Stimulated activated CD4-positive, alpha-beta T cell treated with anti-CD3 and anti-CD28 coated beads, TNF-alpha, amount 100 ng/mL, for 1 hour (primary cell): ENCODE measurements around the gene DHRS12.
"Not testable (repeated sequence)": the region's sequence is repeated elsewhere in the genome, so short reads cannot be mapped to it uniquely, and the experiment has no call there.

ENCODE experiments used
- DNase-seq, 3 donors: peaks; one replicate each; pipeline ENCODE4 v3.0.0-alpha.2; 2020; ENCODE audit warnings: low read depth in 3 of 3, low spot score in 1 of 3

Gene DHRS12

DNA sequence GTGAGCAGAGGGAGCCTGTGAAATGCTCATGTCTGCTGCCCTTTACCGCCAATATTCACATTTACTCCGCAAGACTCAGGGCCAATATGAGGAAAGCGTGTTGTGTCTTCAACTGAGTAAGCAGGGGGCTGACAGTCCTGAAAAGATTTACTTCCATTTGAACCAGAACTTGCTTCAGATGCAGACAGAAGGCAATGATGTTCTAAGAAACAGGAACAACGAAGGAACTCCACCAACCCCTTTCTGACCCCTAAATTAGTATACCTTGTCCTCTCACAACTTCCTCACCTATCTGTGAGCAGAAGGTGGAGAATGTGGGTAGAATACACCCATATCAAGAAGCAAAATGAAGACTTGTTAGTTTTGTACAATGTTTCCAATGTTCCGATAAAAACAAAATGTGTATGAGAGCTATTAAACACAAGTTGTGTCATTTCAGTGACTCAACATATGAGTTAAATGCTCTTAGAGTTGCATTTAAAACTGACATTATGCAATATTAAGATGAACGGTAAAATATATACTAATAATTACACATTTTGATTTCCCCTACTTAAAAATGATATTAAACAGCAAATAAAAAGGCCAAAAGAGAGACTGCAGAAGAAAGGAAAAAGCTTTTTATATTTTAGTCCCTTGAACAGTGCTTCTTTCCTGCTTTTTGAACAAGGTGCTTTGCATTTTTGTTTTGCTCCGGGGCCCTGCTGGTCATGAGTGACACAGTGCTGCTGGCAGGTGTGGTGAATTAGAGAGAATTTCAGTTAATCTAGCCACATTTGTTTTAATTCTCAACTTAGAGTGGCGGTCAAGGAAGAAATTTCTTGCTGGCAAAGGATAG lies 25.0 kb upstream of the DHRS12 start:
- no peak for DNase-seq

DNA sequence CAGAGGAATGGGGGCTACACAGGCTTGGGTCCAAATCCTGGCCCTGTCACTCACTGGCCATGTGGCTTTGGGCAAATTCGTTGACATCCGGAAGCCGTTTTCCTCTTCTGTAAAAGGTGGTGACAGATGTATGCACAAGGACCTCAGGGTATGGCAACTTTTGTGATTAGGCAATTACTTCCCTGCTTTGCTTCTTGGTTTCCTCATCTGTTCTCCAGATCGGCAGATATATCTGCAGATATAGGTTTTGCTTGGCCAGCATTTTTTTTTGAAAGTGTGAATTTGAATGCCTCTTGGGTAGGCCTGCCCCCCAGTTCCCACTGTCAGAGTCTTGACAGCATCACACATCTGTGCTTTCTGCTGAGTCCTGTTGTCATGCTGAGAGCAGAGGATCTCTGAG lies 23.3 kb upstream of the DHRS12 start:
- no peak for DNase-seq

GRCh38 chr13:51826606-51827005 lies 22.6 kb upstream of the DHRS12 start:
- no peak for DNase-seq

- no peak for DNase-seq
Measured at GRCh38 chr13:51825681-51826254, 21.8 kb upstream of the DHRS12 start.

- no peak for DNase-seq
Measured at GRCh38 chr13:51825165-51825592, 21.2 kb upstream of the DHRS12 start.

- not testable (repeated sequence) for DNase-seq
Measured at GRCh38 chr13:51824712-51825111, 20.7 kb upstream of the DHRS12 start.

DNA sequence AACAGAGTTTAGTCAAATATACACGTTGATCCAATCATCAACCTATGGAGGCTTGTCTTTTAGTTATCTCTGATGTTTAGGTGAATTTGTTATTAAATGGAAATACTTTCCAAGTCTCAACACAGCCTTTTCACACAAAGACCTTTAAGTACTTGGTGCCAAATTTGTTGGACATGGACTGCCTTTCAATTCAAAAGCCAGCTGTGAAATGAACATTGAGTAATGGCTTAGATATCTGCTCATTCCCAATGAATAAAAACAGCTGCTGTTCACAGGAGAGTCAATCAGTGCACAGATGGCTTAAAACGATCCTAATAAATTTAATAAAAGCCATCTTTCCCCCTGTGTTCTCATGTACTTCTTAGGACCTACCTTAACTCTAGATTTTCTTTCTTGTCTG lies 19.9 kb upstream of the DHRS12 start:
- no peak for DNase-seq

DNA sequence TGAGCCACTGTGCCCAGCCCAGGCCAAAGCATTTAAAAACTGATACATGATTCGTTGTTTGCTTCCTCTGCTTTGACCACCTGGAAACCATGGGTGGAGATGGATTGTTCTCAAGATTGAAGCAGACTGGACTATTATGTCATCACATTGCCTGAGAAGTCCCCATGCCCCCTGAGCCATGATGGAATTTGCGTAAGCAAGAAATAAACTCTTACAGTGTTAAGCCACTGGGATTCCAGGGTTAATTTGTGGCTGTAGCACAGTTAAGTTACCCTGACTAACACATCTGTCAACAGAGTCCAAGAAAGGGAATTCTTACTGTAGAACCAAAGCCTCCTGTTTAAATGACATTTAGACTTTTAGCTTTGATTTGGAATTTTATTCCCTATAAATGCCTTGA lies 19.4 kb upstream of the DHRS12 start:
- DNase-seq = no peak

- DNase-seq = no peak
Measured at GRCh38 chr13:51822106-51822815, 18.3 kb upstream of the DHRS12 start.

GRCh38 chr13:51821606-51822005 lies 17.6 kb upstream of the DHRS12 start:
- DNase-seq = no peak

- DNase-seq = no peak
Measured at GRCh38 chr13:51820016-51820597, 16.1 kb upstream of the DHRS12 start.

DNA sequence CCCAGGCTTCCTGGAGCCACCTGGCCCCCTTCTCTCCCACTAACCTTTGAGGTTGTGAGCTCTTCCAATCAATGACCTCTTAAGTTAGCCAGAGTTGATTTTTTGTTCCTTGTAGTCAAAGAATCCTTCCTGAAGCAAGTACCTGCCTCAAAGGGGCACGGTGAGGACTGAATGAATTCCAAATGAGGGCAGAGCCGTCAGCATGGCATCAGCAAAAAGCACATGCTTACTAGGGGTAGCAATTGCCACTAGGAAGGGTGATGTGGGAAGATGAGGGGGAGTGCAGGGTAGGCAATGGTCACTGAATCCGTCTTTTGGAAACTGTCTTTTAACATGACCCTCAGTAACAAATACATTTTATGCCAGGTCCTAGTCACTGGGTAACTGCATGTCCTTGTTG lies 15.6 kb upstream of the DHRS12 start:
- no peak for DNase-seq

DNA sequence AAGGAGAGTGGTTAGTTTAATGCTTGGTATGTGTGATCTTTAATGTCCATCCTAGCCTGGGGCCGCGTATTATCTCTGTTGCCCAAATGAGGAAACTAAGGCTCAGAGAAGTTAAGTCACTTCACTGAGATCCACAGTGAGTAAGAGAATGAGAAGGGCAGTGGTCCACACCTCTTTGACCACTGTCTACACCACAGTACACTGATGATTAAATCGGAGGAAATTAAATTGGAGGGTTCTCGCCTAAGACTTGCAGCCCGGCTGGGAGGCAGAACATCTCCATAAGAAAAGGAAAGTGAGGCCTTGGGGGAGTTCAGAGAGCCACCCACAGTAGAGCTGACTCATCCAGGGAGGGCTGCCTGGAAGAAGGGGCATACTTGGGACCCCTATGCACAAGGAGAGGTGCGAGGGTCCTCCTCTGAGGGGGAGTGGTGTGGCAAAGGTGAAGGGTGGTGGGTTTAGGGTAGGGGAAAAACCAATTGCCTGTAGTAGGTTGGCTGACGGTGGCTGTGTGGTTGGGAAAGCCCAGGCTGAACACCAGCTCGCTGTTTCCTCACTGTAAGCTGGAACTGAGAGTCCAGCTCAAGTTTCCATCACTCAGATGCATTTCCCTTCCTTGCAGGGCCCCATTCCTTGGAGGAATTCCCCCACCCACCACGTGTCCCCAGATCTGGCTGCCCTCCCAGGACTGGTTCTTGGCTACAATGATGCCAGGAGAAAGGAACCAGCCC lies 15.0 kb upstream of the DHRS12 start:
- peak in 2 of 3 donors; percentile 16 to 41 for DNase-seq

- no peak for DNase-seq
Measured at GRCh38 chr13:51818276-51818675, 14.3 kb upstream of the DHRS12 start.

- DNase-seq = no peak
Measured at GRCh38 chr13:51817717-51818116, 13.8 kb upstream of the DHRS12 start.

GRCh38 chr13:51816604-51817249 lies 12.8 kb upstream of the DHRS12 start:
- no peak for DNase-seq

- no peak for DNase-seq
Measured at GRCh38 chr13:51815848-51816247, 11.9 kb upstream of the DHRS12 start.

- DNase-seq = peak in 2 of 3 donors; percentile 52 to 62
Measured at GRCh38 chr13:51814825-51815650, 11.1 kb upstream of the DHRS12 start.

GRCh38 chr13:51814071-51814470 lies 10.1 kb upstream of the DHRS12 start:
- no peak for DNase-seq
